ENCODE results near the gene PIEZO2.

The PIEZO2 gene

GRCh38 chr18:11064727-11065460, 84.5 kb downstream of the PIEZO2 start:
- DNase-seq (ENCODE audit: low read depth): no peak

GRCh38 chr18:11064106-11064505, 85.3 kb downstream of the PIEZO2 start:
- DNase-seq (ENCODE audit: low read depth): no peak

- no peak for DNase-seq (ENCODE audit: low read depth)
These were observed 93.6 kb downstream of the PIEZO2 start for GRCh38 chr18:11055721-11056120.

GRCh38 chr18:11054497-11054896, 94.9 kb downstream of the PIEZO2 start:
- DNase-seq (ENCODE audit: low read depth): no peak

GRCh38 chr18:11053293-11053692, 96.1 kb downstream of the PIEZO2 start:
- no peak for DNase-seq (ENCODE audit: low read depth)

- DNase-seq (ENCODE audit: low read depth): peak; percentile 31
These were observed 96.6 kb downstream of the PIEZO2 start for GRCh38 chr18:11052800-11053199.

GRCh38 chr18:11051462-11051861, 97.9 kb downstream of the PIEZO2 start:
- DNase-seq (ENCODE audit: low read depth): no peak

GRCh38 chr18:11050966-11051365, 98.4 kb downstream of the PIEZO2 start:
- no peak for DNase-seq (ENCODE audit: low read depth)

- DNase-seq (ENCODE audit: low read depth): no peak
These were observed 101.6 kb downstream of the PIEZO2 start for GRCh38 chr18:11047817-11048216.

GRCh38 chr18:11047156-11047555, 102.2 kb downstream of the PIEZO2 start:
- peak; percentile 64 for DNase-seq (ENCODE audit: low read depth)

- no peak for DNase-seq (ENCODE audit: low read depth)
These were observed 103.2 kb downstream of the PIEZO2 start for GRCh38 chr18:11046140-11046539.

- DNase-seq (ENCODE audit: low read depth): no peak
These were observed 105.7 kb downstream of the PIEZO2 start for GRCh38 chr18:11043694-11044093.

GRCh38 chr18:11042247-11042646, 107.1 kb downstream of the PIEZO2 start:
- no peak for DNase-seq (ENCODE audit: low read depth)

GRCh38 chr18:11040823-11041656, 108.3 kb downstream of the PIEZO2 start:
- peak; percentile 26 for DNase-seq (ENCODE audit: low read depth)

- no peak for DNase-seq (ENCODE audit: low read depth)
These were observed 109.0 kb downstream of the PIEZO2 start for GRCh38 chr18:11040359-11040758.

GRCh38 chr18:11037533-11038240, 111.7 kb downstream of the PIEZO2 start:
- DNase-seq (ENCODE audit: low read depth): no peak

- no peak for DNase-seq (ENCODE audit: low read depth)
These were observed 113.4 kb downstream of the PIEZO2 start for GRCh38 chr18:11035814-11036495.

GRCh38 chr18:11035376-11035775, 114.0 kb downstream of the PIEZO2 start:
- no peak for DNase-seq (ENCODE audit: low read depth)

GRCh38 chr18:11034884-11035283, 114.5 kb downstream of the PIEZO2 start:
- no peak for DNase-seq (ENCODE audit: low read depth)

- no peak for DNase-seq (ENCODE audit: low read depth)
These were observed 115.9 kb downstream of the PIEZO2 start for GRCh38 chr18:11033503-11033902.

GRCh38 chr18:11031966-11032365, 117.4 kb downstream of the PIEZO2 start:
- DNase-seq (ENCODE audit: low read depth): no peak

- no peak for DNase-seq (ENCODE audit: low read depth)
These were observed 120.3 kb downstream of the PIEZO2 start for GRCh38 chr18:11029021-11029420.

All from HS-27A (cell line).